Measurements from ENCODE around the gene VSIG4.

GRCh38 chrX:66019310-66019652, 20.6 kb downstream of the VSIG4 start:
- TF ChIP-seq CTCF (IDR thresholded peaks at IDR 0.05): no peak
- no peak for TF ChIP-seq TCF12 (IDR thresholded peaks at IDR 0.05)
- no peak for TF ChIP-seq IRF3 (IDR thresholded peaks at IDR 0.05; ENCODE audit: low read depth, low read length)
- TF ChIP-seq MXI1 (IDR thresholded peaks at IDR 0.05; ENCODE audit: low read depth, low read length): no peak
- TF ChIP-seq RCOR1 (IDR thresholded peaks at IDR 0.05; ENCODE audit: low read length): no peak
- no peak for TF ChIP-seq RAD21 (IDR thresholded peaks at IDR 0.05; ENCODE audit: low read length)
- no peak for TF ChIP-seq REST (IDR thresholded peaks at IDR 0.05; ENCODE audit: low read depth, low read length)

All from SK-N-SH (cell line).